Prostate gland (tissue), 2 donors: Measurements from ENCODE around the gene RNF222. TPM values are rescaled to one million over a fixed set of nuclear protein-coding genes. Genes with fewer than 3 reads are reported as not detected.
A peak's percentile ranks its signal among the peaks of the same experiment; 100 is the strongest.
"Not testable (repeated sequence)": the region's sequence is repeated elsewhere in the genome, so short reads cannot be mapped to it uniquely, and the experiment has no call there.

Experiments used
- DNase-seq: peaks from one replicate; pipeline ENCODE4 v3.0.0-alpha.2; 2019; ENCODE audit warnings: low spot score
- H3K27ac ChIP-seq, 2 donors: fragments of 200-600 bp; sonication (generic); 2 replicates each; pipeline ENCODE4 v1.5.1; 2017 to 2019
- H3K27me3 ChIP-seq: fragments of 200-600 bp; sonication (generic); replicated peaks from 2 replicates; pipeline ENCODE4 v1.5.1; 2019; ENCODE audit not compliant: insufficient read depth
- H3K36me3 ChIP-seq, 2 donors: fragments of 200-600 bp; sonication (generic); 1 replicate in 1 of 2; 2 replicates in 1 of 2; pipeline versions ENCODE4 v1.5.1 to v1.8.1; 2017 to 2019
- H3K4me1 ChIP-seq: fragments of 200-600 bp; sonication (generic); replicated peaks from 2 replicates; pipeline ENCODE4 v1.5.1; 2019
- H3K4me3 ChIP-seq, 2 donors: fragments of 200-600 bp; sonication (generic); 2 replicates each; pipeline ENCODE4 v1.5.1; 2017 to 2019
- H3K9me3 ChIP-seq: fragments of 200-600 bp; sonication (generic); 2 replicates; pipeline ENCODE4 v1.5.1; 2017
- POLR2A ChIP-seq: fragments of 450-650 bp; IDR thresholded peaks from one replicate; pipeline ENCODE4 v1.6.1; 2016; ENCODE audit warnings: antibody characterized with exemption, mild to moderate bottlenecking
- POLR2AphosphoS5 ChIP-seq: sonication (generic); formaldehyde crosslinking; IDR thresholded peaks from one replicate; pipeline ENCODE4 v1.6.1; 2017; ENCODE audit warnings: antibody characterized with exemption
- WGBS: methylation state at CpG from one replicate; pipeline ENCODE4 v1.1.5; 2018; 5-methylcytosine and 5-hydroxymethylcytosine counted together
- intact Hi-C: fragments of 100-400 bp; cut with DNase I; formaldehyde crosslinking; loops from one replicate; pipeline ENCODE4 v1.14.2; 2022
- total RNA-seq, 2 donors: library from RNA; depleted of rRNA; stranded (reverse); fragments of >200 nt; gene quantifications; one replicate each; pipeline ENCODE4 v1.1.0, GENCODE V29; 2016
- TF ChIP-seq, protein P1 (sequence below), 4 experiments: fragments of 200-600 bp in 2 of 4; fragments of 450-650 bp in 2 of 4; sonication (generic) in 2 of 4; IDR thresholded peaks; 1 replicate in 3 of 4; 2 replicates in 1 of 4; pipeline ENCODE4 v1.5.1; 2016 to 2019; ENCODE audit warnings: antibody characterized with exemption in 4 of 4, mild to moderate bottlenecking in 2 of 4, moderate library complexity in 2 of 4

Gene RNF222
- total RNA-seq, 2 donors from 2014 or later = not detected

GRCh38 chr17:8382880-8383142 is 14.8 kb downstream of the RNF222 start:
- Histone ChIP-seq H3K4me3 (peak overlapping the region; percentile 50 to 61), H3K36me3 (peaks cover 0 to 8% of the 10 kb centered on the region in 2 donors), H3K27ac (peak overlapping the region; percentile 81 to 85), H3K27me3 (no peaks in the 10 kb centered on the region), H3K4me1 (peaks cover 21% of the 10 kb centered on the region), H3K9me3 (no peaks in the 10 kb centered on the region)
- TF ChIP-seq POLR2A (peak; percentile 47), POLR2AphosphoS5 (no peak)
- TF ChIP-seq, protein P1, sequence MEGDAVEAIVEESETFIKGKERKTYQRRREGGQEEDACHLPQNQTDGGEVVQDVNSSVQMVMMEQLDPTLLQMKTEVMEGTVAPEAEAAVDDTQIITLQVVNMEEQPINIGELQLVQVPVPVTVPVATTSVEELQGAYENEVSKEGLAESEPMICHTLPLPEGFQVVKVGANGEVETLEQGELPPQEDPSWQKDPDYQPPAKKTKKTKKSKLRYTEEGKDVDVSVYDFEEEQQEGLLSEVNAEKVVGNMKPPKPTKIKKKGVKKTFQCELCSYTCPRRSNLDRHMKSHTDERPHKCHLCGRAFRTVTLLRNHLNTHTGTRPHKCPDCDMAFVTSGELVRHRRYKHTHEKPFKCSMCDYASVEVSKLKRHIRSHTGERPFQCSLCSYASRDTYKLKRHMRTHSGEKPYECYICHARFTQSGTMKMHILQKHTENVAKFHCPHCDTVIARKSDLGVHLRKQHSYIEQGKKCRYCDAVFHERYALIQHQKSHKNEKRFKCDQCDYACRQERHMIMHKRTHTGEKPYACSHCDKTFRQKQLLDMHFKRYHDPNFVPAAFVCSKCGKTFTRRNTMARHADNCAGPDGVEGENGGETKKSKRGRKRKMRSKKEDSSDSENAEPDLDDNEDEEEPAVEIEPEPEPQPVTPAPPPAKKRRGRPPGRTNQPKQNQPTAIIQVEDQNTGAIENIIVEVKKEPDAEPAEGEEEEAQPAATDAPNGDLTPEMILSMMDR (IDR thresholded peaks at IDR 0.05) = no peak
- intact Hi-C loops = no loop called here
- under 1% methylated on average over 15 of the region's 15 CpGs for WGBS
- DNase-seq = no peak

DNA sequence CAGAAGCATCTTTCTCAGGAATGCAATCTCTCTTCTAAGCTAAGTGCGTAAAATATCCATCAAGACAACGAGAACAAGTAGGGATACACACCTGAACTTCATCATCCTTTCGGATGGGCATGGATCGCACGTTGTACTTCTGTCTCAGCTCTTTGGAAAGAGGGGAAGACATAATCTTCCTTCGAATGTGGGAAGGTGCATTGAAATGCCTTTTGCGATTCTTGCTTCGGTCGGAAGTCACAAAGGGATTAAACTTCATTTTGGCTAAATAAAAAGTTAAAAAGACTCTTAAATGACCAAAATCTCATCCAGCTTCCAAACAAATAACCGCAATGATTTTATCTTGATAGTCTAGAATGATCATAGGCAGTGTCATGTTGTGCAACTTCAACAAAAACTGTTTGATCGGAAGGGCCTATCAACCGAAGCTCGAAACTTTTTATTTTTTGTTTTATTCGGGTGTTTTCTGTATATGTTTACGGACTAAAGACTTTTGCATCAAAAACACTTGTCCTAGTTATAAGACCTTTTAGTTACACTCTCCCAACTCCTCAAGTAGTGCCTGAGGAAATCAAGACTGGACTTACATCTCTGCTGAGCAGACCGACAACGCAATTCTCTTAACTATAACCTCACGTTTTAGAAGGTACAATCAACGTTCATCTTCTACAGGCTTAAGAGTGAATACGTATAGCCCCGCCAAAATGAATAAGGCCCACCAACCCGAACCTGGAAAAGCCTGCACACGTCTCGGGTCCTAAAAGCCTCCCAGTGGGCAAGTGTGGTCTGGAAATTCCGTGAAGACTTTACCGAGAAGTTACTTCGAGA is 15.4 kb downstream of the RNF222 start:
- no peak for DNase-seq
- H3K27ac ChIP-seq = peak overlapping the region; percentile 81 to 85
- H3K36me3 ChIP-seq = peaks cover 0 to 8% of the 10 kb centered on the region in 2 donors
- peak overlapping the region; percentile 50 to 61 for H3K4me3 ChIP-seq
- no peaks in the 10 kb centered on the region for H3K9me3 ChIP-seq
- TF ChIP-seq POLR2A (no peak), POLR2AphosphoS5 (no peak)
- TF ChIP-seq, protein P1 (IDR thresholded peaks at IDR 0.05) = no peak
- peaks cover 21% of the 10 kb centered on the region for H3K4me1 ChIP-seq
- no peaks in the 10 kb centered on the region for H3K27me3 ChIP-seq
- WGBS = 12% methylated on average over 27 of the region's 27 CpGs
- intact Hi-C loops = no loop called here

GRCh38 chr17:8380049-8380448 is 17.6 kb downstream of the RNF222 start:
- Histone ChIP-seq H3K4me3 (no peak overlapping the region), H3K4me1 (peaks cover 28% of the 10 kb centered on the region), H3K36me3 (peaks cover 0 to 8% of the 10 kb centered on the region in 2 donors), H3K27me3 (no peaks in the 10 kb centered on the region), H3K9me3 (no peaks in the 10 kb centered on the region), H3K27ac (no peak overlapping the region)
- intact Hi-C loops = no loop called here
- TF ChIP-seq POLR2AphosphoS5 (no peak), POLR2A (no peak)
- TF ChIP-seq, protein P1 (IDR thresholded peaks at IDR 0.05) = no peak
- no peak for DNase-seq
- 48% methylated on average over 3 of the region's 3 CpGs for WGBS

- not testable (repeated sequence) for H3K27me3 ChIP-seq, H3K9me3 ChIP-seq, H3K36me3 ChIP-seq, DNase-seq, H3K4me3 ChIP-seq, H3K27ac ChIP-seq
- peaks cover 28% of the 10 kb centered on the region for H3K4me1 ChIP-seq
- 81% methylated on average over 8 of the region's 8 CpGs for WGBS
- intact Hi-C loops = loop anchor here (5.0 kb wide), 1 partner anchor 59 kb away; the partner anchor contains the start of gene NDEL1
Measured at GRCh38 chr17:8378117-8378516, 19.5 kb downstream of the RNF222 start.

DNA sequence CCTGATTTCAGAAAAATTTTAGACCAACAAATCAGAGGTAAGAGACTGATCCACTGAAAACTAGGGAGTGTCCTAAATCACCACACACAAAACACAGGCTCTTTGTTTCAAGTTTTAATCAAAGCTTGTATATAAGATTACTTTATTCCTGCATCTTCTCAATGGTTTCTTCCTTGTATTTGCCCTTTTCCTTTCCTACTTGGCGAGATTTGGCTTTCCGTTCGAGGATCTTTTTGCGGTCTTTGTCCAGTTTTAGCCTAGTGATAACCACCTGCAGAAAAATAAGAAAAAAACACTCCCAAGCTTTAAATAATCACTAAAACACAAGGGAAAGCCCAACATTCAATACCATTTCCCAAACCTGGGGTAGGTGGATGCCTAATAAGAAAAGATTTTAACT is 20.2 kb downstream of the RNF222 start:
- no peak for TF ChIP-seq POLR2A
- TF ChIP-seq, protein P1 (IDR thresholded peaks at IDR 0.05) = no peak
- no peak for TF ChIP-seq POLR2AphosphoS5
- no peak overlapping the region for H3K4me3 ChIP-seq
- no peak overlapping the region for H3K27ac ChIP-seq
- H3K9me3 ChIP-seq = no peaks in the 10 kb centered on the region
- no peak for DNase-seq
- H3K36me3 ChIP-seq = peaks cover 0 to 8% of the 10 kb centered on the region in 2 donors
- H3K4me1 ChIP-seq = peaks cover 28% of the 10 kb centered on the region
- intact Hi-C loops = loop anchor here (5.0 kb wide), 1 partner anchor 60 kb away; the partner anchor contains the start of gene NDEL1
- 93% methylated on average over 4 of the region's 4 CpGs for WGBS
- no peaks in the 10 kb centered on the region for H3K27me3 ChIP-seq
